ENCODE data around the gene CENPF. TPM values are rescaled to one million over a fixed set of nuclear protein-coding genes. Genes with fewer than 3 reads are reported as not detected.

Gene CENPF
- total RNA-seq, 2 experiments from 2014 or later, result 110 to 173 TPM

GRCh38 chr1:214664651-214665433, 61.8 kb downstream of the CENPF start:
- DNase-seq (ENCODE audit: low spot score), result no peak
- intact Hi-C loops (cut with micrococcal nuclease; ENCODE audit: unreplicated experiment), result loop anchor here (10.0 kb wide), 1 partner anchor 860 kb away; no protein-coding TSS in a partner anchor
- H3K9me3 ChIP-seq (ENCODE audit: low read length), result no peaks in the 10 kb centered on the region
- TF ChIP-seq EZH2phosphoT487 (IDR thresholded peaks at IDR 0.05; ENCODE audit: borderline replicate concordance, low read depth, low read length) (no peak), CTCF (conservative IDR thresholded peaks at IDR 0.05; ENCODE audit: low read length) (no peak)
- no peaks in the 10 kb centered on the region for H3K79me2 ChIP-seq (ENCODE audit: insufficient read depth, low read depth, low read length)
- H3K9me2 ChIP-seq (ENCODE audit: insufficient read depth, low read length), result no peaks in the 10 kb centered on the region
- ChIA-PET CTCF (ENCODE audit: unreplicated experiment) (no interaction called here), POLR2A (interaction anchor here (1.0 kb wide), 1 partner anchor 22 kb away, joined by 3 read pairs; no protein-coding TSS in a partner anchor)
- H4K20me1 ChIP-seq (ENCODE audit: insufficient read depth, low read length), result peaks cover 4% of the 10 kb centered on the region; the same call in 1 of the 2 replicates
- peaks cover 100% of the 10 kb centered on the region for H3K36me3 ChIP-seq (ENCODE audit: insufficient read depth, low read length)
- H3K27ac ChIP-seq (ENCODE audit: low read depth, low read length, poor library complexity, severe bottlenecking), result no peak overlapping the region
- no peak overlapping the region for H3K4me2 ChIP-seq (ENCODE audit: low read length)
- no peaks in the 10 kb centered on the region for H3K4me1 ChIP-seq (ENCODE audit: insufficient read depth, low read length, poor library complexity, severe bottlenecking)
- no peak overlapping the region for H2AFZ ChIP-seq (ENCODE audit: low read length)
- no TSS peak for BruUV-seq (replicated peaks)
- no peak overlapping the region for H3K4me3 ChIP-seq (ENCODE audit: low read depth, low read length, poor library complexity, severe bottlenecking)

- Histone ChIP-seq H3K36me3 (ENCODE audit: insufficient read depth, low read length) (peaks cover 97% of the 10 kb centered on the region), H3K4me3 (ENCODE audit: low read depth, low read length, poor library complexity, severe bottlenecking) (no peak overlapping the region), H3K9me2 (ENCODE audit: insufficient read depth, low read length) (no peaks in the 10 kb centered on the region), H3K4me2 (ENCODE audit: low read length) (no peak overlapping the region), H2AFZ (ENCODE audit: low read length) (no peak overlapping the region), H3K27ac (ENCODE audit: low read depth, low read length, poor library complexity, severe bottlenecking) (no peak overlapping the region), H3K79me2 (ENCODE audit: insufficient read depth, low read depth, low read length) (no peaks in the 10 kb centered on the region), H3K9me3 (ENCODE audit: low read length) (no peaks in the 10 kb centered on the region), H3K4me1 (ENCODE audit: insufficient read depth, low read length, poor library complexity, severe bottlenecking) (no peaks in the 10 kb centered on the region), H4K20me1 (ENCODE audit: insufficient read depth, low read length) (peaks cover 2% of the 10 kb centered on the region; the same call in 1 of the 2 replicates)
- intact Hi-C loops (cut with micrococcal nuclease; ENCODE audit: unreplicated experiment), result loop anchor here (10.0 kb wide), 1 partner anchor 859 kb away; no protein-coding TSS in a partner anchor
- ChIA-PET POLR2A (interaction anchor here (1.0 kb wide), 1 partner anchor 23 kb away, joined by 3 read pairs; no protein-coding TSS in a partner anchor), CTCF (ENCODE audit: unreplicated experiment) (no interaction called here)
- BruUV-seq (replicated peaks), result no TSS peak
- no peak for DNase-seq (ENCODE audit: low spot score)
- TF ChIP-seq CTCF (conservative IDR thresholded peaks at IDR 0.05; ENCODE audit: low read length) (no peak), EZH2phosphoT487 (IDR thresholded peaks at IDR 0.05; ENCODE audit: borderline replicate concordance, low read depth, low read length) (no peak)
Observed at GRCh38 chr1:214665606-214666110, 62.7 kb downstream of the CENPF start.

- Histone ChIP-seq H4K20me1 (ENCODE audit: insufficient read depth, low read length) (no peaks in the 10 kb centered on the region), H3K27ac (ENCODE audit: low read depth, low read length, poor library complexity, severe bottlenecking) (no peak overlapping the region), H3K9me3 (ENCODE audit: low read length) (no peaks in the 10 kb centered on the region), H3K9me2 (ENCODE audit: insufficient read depth, low read length) (no peaks in the 10 kb centered on the region), H2AFZ (ENCODE audit: low read length) (no peak overlapping the region), H3K4me1 (ENCODE audit: insufficient read depth, low read length, poor library complexity, severe bottlenecking) (no peaks in the 10 kb centered on the region), H3K4me2 (ENCODE audit: low read length) (no peak overlapping the region), H3K79me2 (ENCODE audit: insufficient read depth, low read depth, low read length) (no peaks in the 10 kb centered on the region), H3K4me3 (ENCODE audit: low read depth, low read length, poor library complexity, severe bottlenecking) (no peak overlapping the region), H3K36me3 (ENCODE audit: insufficient read depth, low read length) (peaks cover 87% of the 10 kb centered on the region)
- BruUV-seq (replicated peaks), result no TSS peak
- POLR2A ChIA-PET, result interaction anchor here (0.9 kb wide), 1 partner anchor 62 kb away, joined by 3 read pairs; no protein-coding TSS in a partner anchor
- no peak for TF ChIP-seq EZH2phosphoT487 (IDR thresholded peaks at IDR 0.05; ENCODE audit: borderline replicate concordance, low read depth, low read length)
- TF ChIP-seq CTCF (conservative IDR thresholded peaks at IDR 0.05; ENCODE audit: low read length), result no peak
- DNase-seq (ENCODE audit: low spot score), result no peak
- intact Hi-C loops (cut with micrococcal nuclease; ENCODE audit: unreplicated experiment), result loop anchor here (10.0 kb wide), 1 partner anchor 858 kb away; no protein-coding TSS in a partner anchor
- CTCF ChIA-PET (ENCODE audit: unreplicated experiment), result no interaction called here
Observed at GRCh38 chr1:214666674-214667073, 63.7 kb downstream of the CENPF start.

Measured in OCI-LY7 (cell line).